HCT116 (cell line): ENCODE data around the gene UBA6. TPM values are rescaled to one million over a fixed set of nuclear protein-coding genes. Genes with fewer than 3 reads are reported as not detected.

Source experiments
- ATAC-seq: fragments of 200-7000 bp; cut with Tn5 transposase; 2 replicates; pipeline ENCODE4 v1.9.1; 2020; ENCODE audit warnings: mild to moderate bottlenecking, moderate library complexity
- BruUV-seq: library from RNA; stranded (reverse); fragments of 400-500 nt; replicated peaks from 2 replicates; lab custom pipeline; 2021; lab: Mats Ljungman, UMichigan
- CTCF ChIA-PET: fragments of 300-600 bp; sonication (Branson Sonifier 250); formaldehyde crosslinking; loops from one replicate; lab custom pipeline; 2021; ENCODE audit warnings: antibody characterized with exemption; lab: Charles Lee
- POLR2A ChIA-PET: fragments of 300-600, 350-600 bp; sonication (Branson Sonifier 250); formaldehyde crosslinking; loops from one replicate; lab custom pipeline; 2021; ENCODE audit warnings: antibody characterized with exemption; lab: Charles Lee
- RAD21 ChIA-PET, 2 experiments: fragments of 300-600 bp; sonication (Branson Sonifier 250); formaldehyde crosslinking; loops; one replicate each; lab custom pipeline; 2023; ENCODE audit warnings: low total read pairs in 2 of 2; ENCODE audit not compliant: uncharacterized antibody in 2 of 2, unreplicated experiment in 2 of 2, low non-redundant PET in 1 of 2; lab: Charles Lee
- DNase-seq: peaks from one replicate; pipeline ENCODE4 v3.0.0-alpha.2; 2010; ENCODE audit warnings: low read depth, low spot score
- H2AFZ ChIP-seq: fragments of 200-600 bp; shearing (Covaris generic), sonication (generic); 2 replicates; pipeline ENCODE4 v1.6.1; 2017; ENCODE audit warnings: low read depth, mixed run types, mixed read lengths, antibody characterized with exemption, low read length; ENCODE audit not compliant: poor library complexity, severe bottlenecking
- H3K27ac ChIP-seq: 2 replicates; pipeline ENCODE4 v1.5.1; 2012; ENCODE audit warnings: low read depth, low read length
- H3K27me3 ChIP-seq: fragments of 200-600 bp; sonication (generic); 2 replicates; pipeline ENCODE4 v1.6.1; 2016; ENCODE audit warnings: mixed run types, low read length, mixed read lengths; ENCODE audit not compliant: insufficient read depth
- H3K36me3 ChIP-seq, 2 experiments: fragments of 200-500 bp in 1 of 2; fragments of 200-600 bp in 1 of 2; sonication (Bioruptor generic) in 1 of 2; sonication (generic) in 1 of 2; 2 replicates each; pipeline versions ENCODE4 v1.5.1 to v1.6.1; 2014 to 2016; ENCODE audit warnings: low read length in 2 of 2, inconsistent platforms in 1 of 2, mixed read lengths in 1 of 2, mixed run types in 1 of 2; ENCODE audit not compliant: insufficient read depth in 2 of 2, control insufficient read depth in 1 of 2
- H3K4me1 ChIP-seq, 2 experiments: fragments of 200-600 bp in 1 of 2; sonication (generic) in 1 of 2; 2 replicates each; pipeline versions ENCODE4 v1.5.1 to v1.6.1; 2012 to 2017; ENCODE audit warnings: low read length in 2 of 2, inconsistent platforms in 1 of 2, mild to moderate bottlenecking in 1 of 2, mixed read lengths in 1 of 2, mixed run types in 1 of 2, moderate library complexity in 1 of 2; ENCODE audit not compliant: insufficient read depth in 2 of 2, control insufficient read depth in 1 of 2
- H3K4me2 ChIP-seq: fragments of 200-600 bp; sonication (generic); 2 replicates; pipeline ENCODE4 v1.6.1; 2017; ENCODE audit warnings: mixed run types, low read length, mixed read lengths
- H3K4me3 ChIP-seq, 2 experiments: fragments of 200-600 bp in 1 of 2; sonication (generic) in 1 of 2; replicated peaks in 1 of 2; 2 replicates each; pipeline ENCODE4 v1.5.1; 2011 to 2016; ENCODE audit warnings: low read length in 2 of 2, control low read depth in 1 of 2, low read depth in 1 of 2, mild to moderate bottlenecking in 1 of 2, mixed read lengths in 1 of 2, mixed run types in 1 of 2
- H3K79me2 ChIP-seq: fragments of 200-600 bp; sonication (generic); 2 replicates; pipeline ENCODE4 v1.6.1; 2017; ENCODE audit warnings: mild to moderate bottlenecking, mixed run types, low read length, moderate library complexity, mixed read lengths; ENCODE audit not compliant: insufficient read depth
- H3K9ac ChIP-seq: fragments of 200-600 bp; sonication (generic); 2 replicates; pipeline ENCODE4 v1.6.1; 2016; ENCODE audit warnings: low read length, mixed read lengths
- H3K9me2 ChIP-seq: fragments of 200-600 bp; sonication (generic), shearing (Covaris generic); 2 replicates; pipeline ENCODE4 v1.6.1; 2017; ENCODE audit warnings: mixed run types, mild to moderate bottlenecking, moderate library complexity; ENCODE audit not compliant: insufficient read depth
- H3K9me3 ChIP-seq, 2 experiments: fragments of 200-500 bp in 1 of 2; fragments of 200-600 bp in 1 of 2; sonication (Bioruptor generic) in 1 of 2; sonication (generic) in 1 of 2; 2 replicates each; pipeline ENCODE4 v1.6.1; 2014 to 2017; ENCODE audit warnings: low read length in 2 of 2, mixed read lengths in 2 of 2, inconsistent platforms in 1 of 2, low read depth in 1 of 2, mild to moderate bottlenecking in 1 of 2, mixed run types in 1 of 2, moderate library complexity in 1 of 2; ENCODE audit not compliant: control insufficient read depth in 1 of 2, insufficient read depth in 1 of 2
- H4K20me1 ChIP-seq: fragments of 200-600 bp; sonication (generic), shearing (Covaris generic); 2 replicates; pipeline ENCODE4 v1.6.1; 2017; ENCODE audit warnings: mixed run types, mild to moderate bottlenecking, moderate library complexity; ENCODE audit not compliant: insufficient read depth
- EGR1 ChIP-seq: IDR thresholded peaks from 2 replicates; pipeline ENCODE4 v1.6.1; 2012; ENCODE audit warnings: low read depth
- ELF1 ChIP-seq: IDR thresholded peaks from 2 replicates; pipeline ENCODE4 v1.6.1; 2012; ENCODE audit warnings: low read depth, borderline replicate concordance
- EZH2 ChIP-seq: fragments of 200-600 bp; sonication (generic); IDR thresholded peaks from 2 replicates; pipeline ENCODE4 v1.6.1; 2017; ENCODE audit warnings: antibody characterized with exemption, mixed run types
- EZH2phosphoT487 ChIP-seq: fragments of 200-600 bp; IDR thresholded peaks from 2 replicates; pipeline ENCODE4 v1.6.1; 2018; ENCODE audit warnings: antibody characterized with exemption, borderline replicate concordance
- JUND ChIP-seq: IDR thresholded peaks from 2 replicates; pipeline ENCODE4 v1.6.1; 2012
- POLR2AphosphoS5 ChIP-seq: IDR thresholded peaks from 2 replicates; pipeline ENCODE4 v1.6.1; 2011; ENCODE audit warnings: mild to moderate bottlenecking, low read depth, low read length, moderate library complexity
- RAD21 ChIP-seq: IDR thresholded peaks from 2 replicates; pipeline ENCODE4 v1.6.1; 2012; ENCODE audit warnings: low read depth, mild to moderate bottlenecking
- SP1 ChIP-seq: IDR thresholded peaks from 2 replicates; pipeline ENCODE4 v1.6.1; 2012; ENCODE audit warnings: low read depth
- TCF7L2 ChIP-seq: IDR thresholded peaks from 2 replicates; pipeline ENCODE4 v1.7.0; 2011; ENCODE audit warnings: borderline replicate concordance, inconsistent platforms; ENCODE audit not compliant: insufficient read depth, insufficient read length; ENCODE audit errors: extremely low read depth
- YY1 ChIP-seq: IDR thresholded peaks from 2 replicates; pipeline ENCODE4 v1.6.1; 2011; ENCODE audit warnings: low read length, low read depth, moderate library complexity, mild to moderate bottlenecking; ENCODE audit not compliant: insufficient replicate concordance; ENCODE audit errors: extremely low read depth
- intact Hi-C: fragments of 100-400 bp; cut with micrococcal nuclease; formaldehyde crosslinking; loops from 2 replicates; pipeline ENCODE4 v1.10.0; 2022
- total RNA-seq: library from RNA; stranded (reverse); gene quantifications from one replicate; pipeline ENCODE4 v1.2.1, GENCODE V29; 2021; ENCODE audit not compliant: unreplicated experiment
- TF ChIP-seq, protein P1 (sequence below): IDR thresholded peaks from 2 replicates; pipeline ENCODE4 v1.6.1; 2011; ENCODE audit warnings: mild to moderate bottlenecking, low read length, moderate library complexity; ENCODE audit not compliant: insufficient replicate concordance; ENCODE audit errors: extremely low read depth
- TF ChIP-seq, protein P2 (sequence below): IDR thresholded peaks from 2 replicates; pipeline ENCODE4 v1.6.1; 2012
- TF ChIP-seq, protein P3 (sequence below): IDR thresholded peaks from 2 replicates; pipeline ENCODE4 v1.6.1; 2012

The UBA6 gene
- total RNA-seq, 1 experiment from 2014 or later = 98.9 TPM

DNA sequence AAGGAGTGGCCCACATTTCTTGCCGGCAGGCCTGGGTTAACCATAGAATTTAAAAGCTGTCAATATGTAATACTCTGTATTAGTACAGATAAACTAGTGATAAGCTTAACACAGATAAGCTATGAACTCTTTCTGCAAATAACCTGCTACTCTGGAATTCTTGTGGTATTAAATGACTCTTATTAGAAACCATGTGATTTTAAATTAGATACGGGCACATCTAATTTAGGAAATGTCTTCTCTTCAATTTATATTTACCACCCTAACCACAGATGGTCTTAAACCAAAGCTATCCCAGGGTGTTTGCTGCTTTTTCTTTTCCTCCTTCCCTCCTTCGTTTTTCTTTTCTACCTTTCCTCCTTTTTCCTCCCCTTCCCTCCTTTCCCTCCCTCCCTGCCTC, 48.3 kb upstream of the UBA6 start:
- TF ChIP-seq SP1 = no peak
- no peak for TF ChIP-seq RAD21
- TF ChIP-seq, protein P1, sequence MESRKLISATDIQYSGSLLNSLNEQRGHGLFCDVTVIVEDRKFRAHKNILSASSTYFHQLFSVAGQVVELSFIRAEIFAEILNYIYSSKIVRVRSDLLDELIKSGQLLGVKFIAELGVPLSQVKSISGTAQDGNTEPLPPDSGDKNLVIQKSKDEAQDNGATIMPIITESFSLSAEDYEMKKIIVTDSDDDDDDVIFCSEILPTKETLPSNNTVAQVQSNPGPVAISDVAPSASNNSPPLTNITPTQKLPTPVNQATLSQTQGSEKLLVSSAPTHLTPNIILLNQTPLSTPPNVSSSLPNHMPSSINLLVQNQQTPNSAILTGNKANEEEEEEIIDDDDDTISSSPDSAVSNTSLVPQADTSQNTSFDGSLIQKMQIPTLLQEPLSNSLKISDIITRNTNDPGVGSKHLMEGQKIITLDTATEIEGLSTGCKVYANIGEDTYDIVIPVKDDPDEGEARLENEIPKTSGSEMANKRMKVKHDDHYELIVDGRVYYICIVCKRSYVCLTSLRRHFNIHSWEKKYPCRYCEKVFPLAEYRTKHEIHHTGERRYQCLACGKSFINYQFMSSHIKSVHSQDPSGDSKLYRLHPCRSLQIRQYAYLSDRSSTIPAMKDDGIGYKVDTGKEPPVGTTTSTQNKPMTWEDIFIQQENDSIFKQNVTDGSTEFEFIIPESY = no peak
- no peak for TF ChIP-seq POLR2AphosphoS5
- TF ChIP-seq EZH2phosphoT487 = no peak
- TF ChIP-seq EZH2 = no peak
- TF ChIP-seq TCF7L2 = no peak
- TF ChIP-seq, protein P2, sequence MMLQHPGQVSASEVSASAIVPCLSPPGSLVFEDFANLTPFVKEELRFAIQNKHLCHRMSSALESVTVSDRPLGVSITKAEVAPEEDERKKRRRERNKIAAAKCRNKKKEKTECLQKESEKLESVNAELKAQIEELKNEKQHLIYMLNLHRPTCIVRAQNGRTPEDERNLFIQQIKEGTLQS = no peak
- TF ChIP-seq ELF1 = no peak
- no peak for TF ChIP-seq JUND
- TF ChIP-seq, protein P3, sequence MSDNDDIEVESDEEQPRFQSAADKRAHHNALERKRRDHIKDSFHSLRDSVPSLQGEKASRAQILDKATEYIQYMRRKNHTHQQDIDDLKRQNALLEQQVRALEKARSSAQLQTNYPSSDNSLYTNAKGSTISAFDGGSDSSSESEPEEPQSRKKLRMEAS = no peak
- TF ChIP-seq EGR1 = no peak
- TF ChIP-seq YY1 = no peak
- Histone ChIP-seq H3K27me3 (no peaks in the 10 kb centered on the region), H3K4me3 (no peak overlapping the region), H2AFZ (no peak overlapping the region), H3K9me3 (no peaks in the 10 kb centered on the region), H3K79me2 (no peaks in the 10 kb centered on the region), H3K4me1 (no peaks in the 10 kb centered on the region), H3K4me2 (no peak overlapping the region), H3K9ac (no peak overlapping the region), H4K20me1 (no peaks in the 10 kb centered on the region), H3K36me3 (no peaks in the 10 kb centered on the region), H3K9me2 (no peaks in the 10 kb centered on the region), H3K27ac (no peak overlapping the region)
- ATAC-seq = no peak
- intact Hi-C loops = loop anchor here (10.0 kb wide), 1 partner anchor 426 kb away; no protein-coding TSS in a partner anchor
- RAD21 ChIA-PET = no interaction called here
- no TSS peak for BruUV-seq
- POLR2A ChIA-PET = no interaction called here
- CTCF ChIA-PET = interaction anchor here (1.4 kb wide), 1 partner anchor 34 kb away, joined by 4 read pairs; no protein-coding TSS in a partner anchor
- DNase-seq = no peak
